LHCN-M2 (cell line): ENCODE measurements around the gene TRPM3. TPM values are rescaled to one million over a fixed set of nuclear protein-coding genes. Genes with fewer than 3 reads are reported as not detected.
"Not testable (repeated sequence)": the region's sequence is repeated elsewhere in the genome, so short reads cannot be mapped to it uniquely, and the experiment has no call there.

ENCODE experiments used
- DNase-seq: peaks from one replicate; pipeline ENCODE4 v3.0.0-alpha.2; 2012; ENCODE audit warnings: low read depth
- total RNA-seq: library from RNA; depleted of rRNA; stranded (reverse); fragments of >200 nt; gene quantifications from 2 replicates; pipeline ENCODE4 v1.2.3, GENCODE V29; 2014

TRPM3 gene
- total RNA-seq, 1 experiment from 2014 or later, result 3.4 TPM

GRCh38 chr9:70765946-70766345 is 355.5 kb downstream of the TRPM3 start:
- peak; percentile 10 for DNase-seq

- no peak for DNase-seq
These were observed 360.2 kb downstream of the TRPM3 start for GRCh38 chr9:70761139-70761670.

DNA sequence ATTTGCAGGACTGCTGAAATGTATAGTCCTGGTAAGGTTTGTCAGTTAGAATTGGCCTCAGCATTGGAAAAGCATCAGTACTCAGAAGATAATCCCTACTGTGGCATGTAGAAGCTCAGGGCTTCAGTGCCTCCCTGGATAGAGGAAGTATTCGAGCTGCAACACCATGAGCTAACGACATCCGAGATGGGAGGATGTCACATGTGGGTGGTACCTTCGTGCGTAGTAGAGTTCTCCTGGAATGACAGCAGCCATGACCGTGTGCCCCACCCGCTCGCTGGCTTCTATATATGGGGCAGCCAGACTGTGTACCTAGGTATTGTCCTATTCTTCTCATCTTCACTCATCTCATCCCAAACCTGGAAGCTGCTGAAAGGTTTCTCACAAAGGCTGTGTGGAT is 361.2 kb downstream of the TRPM3 start:
- no peak for DNase-seq

- DNase-seq, result no peak
These were observed 368.1 kb downstream of the TRPM3 start for GRCh38 chr9:70753311-70753710.

DNA sequence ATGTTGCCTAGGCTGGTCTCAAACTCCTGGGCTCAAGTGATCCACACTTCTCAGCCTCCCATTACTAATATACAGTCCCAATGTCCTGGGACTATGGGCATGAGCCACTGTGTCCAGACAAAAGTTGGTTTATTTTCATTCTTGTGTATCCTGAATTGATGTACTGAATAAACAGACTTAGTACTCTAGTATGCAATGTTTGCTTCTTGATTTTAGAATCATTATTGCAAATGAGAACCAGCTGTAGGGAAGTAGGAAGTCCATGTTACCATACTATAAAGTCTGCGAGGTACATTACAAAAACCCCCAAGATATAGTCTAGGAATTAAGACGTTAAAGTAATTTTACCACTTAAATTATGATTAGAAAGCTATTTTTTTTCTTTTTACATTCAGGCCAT is 372.4 kb downstream of the TRPM3 start:
- no peak for DNase-seq

DNA sequence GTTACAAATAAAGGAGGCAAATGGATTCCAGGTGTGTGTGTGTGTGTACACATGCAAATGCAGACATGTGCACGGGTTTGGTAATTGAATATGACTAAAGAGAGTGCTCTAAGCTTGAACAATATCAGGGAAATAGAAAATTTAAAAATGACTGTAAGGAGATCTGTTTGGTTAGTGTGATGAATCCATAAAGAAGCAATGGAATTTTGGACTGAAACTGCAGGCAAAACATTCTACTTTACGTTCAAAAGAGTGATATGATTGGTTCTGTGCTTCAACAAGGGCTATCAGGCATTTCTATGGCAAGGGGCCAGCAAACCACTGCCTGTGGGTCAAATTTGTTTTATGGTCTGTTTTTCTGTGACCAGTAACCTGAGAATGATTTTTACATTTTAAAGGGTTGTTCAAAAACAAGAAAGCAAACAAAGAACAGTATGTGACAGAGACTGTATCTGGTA is 374.1 kb downstream of the TRPM3 start:
- DNase-seq, result peak; percentile 71

GRCh38 chr9:70746760-70747159 is 374.7 kb downstream of the TRPM3 start:
- DNase-seq, result peak; percentile 70

- no peak for DNase-seq
These were observed 375.1 kb downstream of the TRPM3 start for GRCh38 chr9:70746316-70746715.

- DNase-seq, result not testable (repeated sequence)
These were observed 396.6 kb downstream of the TRPM3 start for GRCh38 chr9:70724794-70725193.

DNA sequence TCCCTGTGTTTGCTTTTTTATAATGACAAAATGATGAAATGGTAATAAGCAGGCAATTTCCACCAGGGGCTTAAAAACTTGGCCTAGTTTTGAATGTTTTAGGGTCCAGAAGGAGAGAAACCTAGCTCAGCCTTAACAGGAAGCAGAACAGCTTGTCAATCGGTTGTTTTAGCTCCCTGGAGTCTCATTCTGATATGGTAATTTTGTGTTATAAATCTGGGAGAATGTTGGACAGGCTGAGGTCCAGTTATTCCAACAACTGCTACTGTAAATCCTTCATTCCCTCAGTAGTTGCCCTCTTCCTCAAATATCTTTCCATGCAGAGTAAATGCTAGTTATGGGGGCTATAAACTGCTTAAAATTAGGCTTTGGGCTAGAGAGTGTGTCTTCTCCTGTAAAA is 397.4 kb downstream of the TRPM3 start:
- not testable (repeated sequence) for DNase-seq

- DNase-seq, result not testable (repeated sequence)
These were observed 414.6 kb downstream of the TRPM3 start for GRCh38 chr9:70706797-70707196.

DNA sequence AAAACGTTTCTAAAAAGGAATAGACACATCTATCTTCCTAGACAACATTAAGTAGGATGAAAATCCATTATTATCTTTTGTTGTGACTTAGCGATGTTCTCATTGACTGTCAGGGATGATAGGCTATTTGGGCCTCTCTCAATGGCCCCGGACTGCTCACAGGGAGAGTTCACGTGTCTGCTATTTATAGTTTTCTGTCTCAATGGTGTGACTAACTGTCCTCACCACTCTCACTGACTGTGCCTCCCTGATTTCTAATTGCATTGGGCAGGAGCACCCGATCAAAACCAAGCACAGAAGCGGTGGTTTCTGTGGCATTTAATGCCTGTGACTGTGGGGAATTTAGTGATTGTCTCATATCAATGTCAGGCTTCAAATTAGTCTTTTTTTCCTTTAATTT is 420.3 kb downstream of the TRPM3 start:
- peak; percentile 59 for DNase-seq

DNA sequence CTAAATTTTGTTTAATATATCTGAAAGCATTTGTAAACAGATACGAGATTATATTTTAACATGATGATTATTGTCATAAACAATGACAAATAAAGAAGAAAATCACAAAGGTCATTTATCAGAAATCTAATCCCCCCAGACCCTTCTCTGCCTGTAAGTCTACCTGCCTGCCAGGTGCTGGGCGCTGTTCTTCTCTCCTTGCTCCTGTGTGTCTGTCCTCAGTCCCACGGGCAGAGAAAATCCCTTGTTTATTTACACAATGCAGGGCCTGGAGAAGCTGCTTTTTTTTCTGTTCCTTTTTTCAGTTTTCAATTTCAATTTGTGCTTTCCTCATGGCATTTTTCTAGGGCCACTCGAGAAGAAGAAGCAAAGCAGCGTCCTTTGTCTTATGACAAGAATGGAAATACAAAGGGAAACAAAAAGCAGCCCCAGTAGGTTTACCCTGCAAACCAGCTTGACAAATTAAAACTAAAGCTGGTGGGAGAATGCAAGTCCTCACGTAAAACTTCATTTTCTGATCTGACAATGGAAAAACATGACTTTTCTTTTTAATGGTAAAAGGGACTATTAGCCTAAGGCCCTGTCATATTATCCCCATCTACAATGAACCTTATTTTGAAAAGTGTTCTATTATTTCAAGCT is 424.6 kb downstream of the TRPM3 start:
- no peak for DNase-seq

DNA sequence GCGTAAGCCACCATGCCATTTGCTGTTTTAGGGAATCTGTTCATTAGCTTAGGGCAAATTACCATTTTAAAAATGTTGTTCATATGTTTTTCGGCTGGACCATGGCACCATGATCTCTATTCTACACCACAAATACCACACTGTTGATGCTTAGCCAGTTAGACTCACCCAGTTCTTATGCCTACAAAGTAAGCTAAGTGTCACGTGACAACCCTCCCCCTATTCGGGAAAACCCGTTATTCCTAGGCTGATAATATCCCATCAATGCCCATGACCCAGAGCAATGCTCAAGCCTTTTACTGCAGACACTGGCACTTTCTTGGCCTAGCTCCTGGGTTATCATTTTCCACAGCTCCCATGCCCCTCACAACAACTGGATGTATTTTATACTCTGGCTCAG is 426.7 kb downstream of the TRPM3 start:
- DNase-seq, result no peak

DNA sequence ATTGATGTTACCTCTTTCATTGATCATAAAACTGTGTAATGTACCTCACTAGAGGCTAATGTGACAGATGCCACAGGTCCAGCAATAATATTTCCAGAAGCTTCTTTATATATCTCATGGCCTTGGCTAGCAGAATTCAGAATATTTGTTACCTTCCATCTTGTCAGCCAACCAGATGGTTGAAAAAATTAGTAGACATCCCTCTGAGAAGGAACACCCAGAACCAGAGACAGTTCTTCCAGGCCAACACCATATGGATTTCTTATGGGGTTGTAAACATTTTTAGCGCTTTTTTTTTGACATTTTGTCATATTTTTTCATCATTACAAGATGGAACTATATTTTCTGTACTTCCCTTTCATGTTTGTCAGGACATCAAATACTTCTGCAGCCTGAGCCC is 428.2 kb downstream of the TRPM3 start:
- no peak for DNase-seq

DNA sequence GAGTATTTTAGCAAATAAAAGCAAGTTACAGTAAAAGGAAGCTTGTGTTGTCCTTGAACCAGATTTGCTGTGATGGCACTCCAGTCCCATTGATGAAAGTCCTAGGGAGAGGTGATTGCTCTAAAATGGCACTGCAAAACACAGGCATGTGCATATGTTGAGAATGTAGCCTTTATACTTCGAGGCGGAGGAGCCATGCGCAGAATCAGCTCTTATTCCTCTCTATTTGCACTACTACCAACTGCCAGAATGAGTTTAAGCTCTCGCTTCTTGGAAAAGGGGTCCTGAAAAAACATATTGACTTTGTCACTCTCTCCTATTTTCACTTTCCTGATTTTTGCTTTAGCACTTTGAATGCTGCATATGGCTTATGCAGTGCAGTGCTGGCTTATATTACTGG is 429.0 kb downstream of the TRPM3 start:
- DNase-seq, result no peak

DNA sequence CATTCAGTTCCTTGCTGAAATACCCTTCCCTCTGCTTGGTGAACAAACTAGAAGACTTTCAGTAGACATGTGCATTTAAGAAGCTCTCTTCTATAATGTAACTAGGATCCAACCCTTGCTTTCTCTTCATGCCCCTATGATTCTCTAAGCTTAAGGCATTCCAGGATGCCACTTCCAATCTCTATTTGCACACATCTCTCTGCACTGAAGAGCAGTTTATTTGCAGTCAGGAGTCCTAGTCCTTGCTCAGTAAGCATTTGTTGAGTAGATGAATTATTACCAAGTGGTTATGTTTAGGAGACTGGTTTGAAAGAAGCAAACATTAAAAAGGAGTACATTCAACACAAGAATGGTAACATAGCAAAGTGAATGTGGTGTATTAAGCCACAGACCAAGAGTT is 432.7 kb downstream of the TRPM3 start:
- DNase-seq, result no peak

DNA sequence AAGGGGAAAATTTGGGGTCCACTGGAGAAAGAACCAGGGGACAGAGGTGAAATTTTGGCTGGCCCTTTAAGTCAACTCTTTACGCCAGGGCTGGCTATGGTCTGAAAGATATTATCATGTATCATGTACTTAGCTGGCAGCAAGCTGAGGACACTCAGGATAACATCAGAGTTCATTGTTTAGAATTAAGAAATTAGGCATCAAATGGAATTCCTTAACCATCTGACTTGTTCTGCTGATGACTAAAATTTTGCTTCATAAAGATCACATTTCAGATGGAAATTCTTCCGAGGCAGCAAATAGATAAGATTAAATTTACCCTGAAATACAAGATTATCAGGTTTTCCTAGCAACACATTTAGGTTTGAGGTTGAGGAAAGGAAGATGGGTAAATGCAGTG is 437.6 kb downstream of the TRPM3 start:
- peak; percentile 27 for DNase-seq

GRCh38 chr9:70682298-70682697 is 439.1 kb downstream of the TRPM3 start:
- DNase-seq, result no peak

DNA sequence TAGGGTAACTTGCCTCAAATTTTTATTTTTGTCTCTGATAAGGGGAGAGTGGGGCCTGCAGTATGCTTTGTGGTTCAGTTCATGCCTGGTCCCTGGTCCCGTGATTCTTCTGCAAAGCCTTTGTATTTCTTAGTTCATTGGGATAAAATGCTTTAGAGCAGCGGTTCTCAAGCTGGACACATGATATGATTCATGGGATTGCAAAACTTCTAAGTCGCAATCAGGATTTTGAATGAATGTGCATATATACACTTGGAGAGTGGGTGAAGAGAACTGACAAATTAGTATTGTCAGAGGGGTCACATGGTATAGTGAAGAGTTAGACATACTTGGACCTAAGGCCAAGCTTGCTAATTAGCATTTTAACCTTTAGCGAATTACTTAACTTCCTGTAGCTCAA is 441.6 kb downstream of the TRPM3 start:
- peak; percentile 72 for DNase-seq

- no peak for DNase-seq
These were observed 443.3 kb downstream of the TRPM3 start for GRCh38 chr9:70678153-70678552.

DNA sequence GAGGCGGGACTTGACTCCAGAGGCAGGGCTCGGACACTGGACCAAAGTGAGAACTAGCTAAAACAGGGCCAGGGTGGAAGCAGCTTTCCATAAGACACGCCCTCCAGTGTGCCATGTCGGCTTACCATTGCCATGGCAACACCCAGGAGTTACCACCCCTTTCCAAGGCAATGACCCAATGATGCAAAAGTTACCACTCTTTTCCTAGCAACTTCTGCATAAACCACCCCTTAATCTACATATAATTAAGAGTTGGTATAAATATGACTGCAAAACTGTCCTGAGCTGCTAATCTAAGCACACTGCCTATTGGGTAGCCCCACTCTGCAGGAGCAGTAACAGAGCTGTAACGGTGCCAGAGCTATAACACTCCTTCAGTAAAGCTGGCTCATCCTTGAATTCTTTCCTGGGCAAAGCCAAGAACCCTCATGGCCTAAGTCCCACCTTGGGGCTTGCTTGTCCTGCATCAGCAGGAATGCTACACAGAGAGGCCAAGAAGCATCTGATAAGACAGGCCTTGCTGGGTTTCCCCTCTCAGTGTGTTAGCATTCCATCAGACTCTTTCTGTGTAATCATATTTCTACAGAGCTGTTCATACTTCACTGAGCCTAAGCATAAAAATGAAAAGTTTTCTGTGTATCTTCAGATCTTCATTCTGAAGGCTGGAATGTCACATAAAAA is 444.2 kb downstream of the TRPM3 start:
- no peak for DNase-seq

DNA sequence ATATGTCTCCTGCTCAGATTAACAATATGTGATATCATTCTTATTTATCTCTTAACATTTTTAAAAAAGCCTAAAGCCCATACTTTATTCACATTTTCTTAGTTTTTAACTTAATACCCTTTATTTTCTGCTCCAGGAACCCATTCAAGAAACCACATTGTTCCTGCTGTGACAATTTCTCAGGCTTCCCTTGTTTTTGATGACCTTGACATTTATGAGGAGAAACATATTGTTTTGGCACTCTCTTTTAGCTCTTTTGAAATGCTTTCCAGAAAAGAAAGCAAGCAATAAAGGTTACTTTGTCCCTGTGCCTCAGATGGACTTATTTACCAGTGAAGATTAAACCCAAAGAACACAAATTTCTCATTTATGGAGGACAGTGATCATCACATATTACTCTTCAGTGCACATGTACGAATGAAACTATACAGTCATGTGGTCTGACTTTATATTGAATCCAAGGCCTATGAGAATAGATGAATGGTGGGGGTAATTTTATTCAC is 445.5 kb downstream of the TRPM3 start:
- DNase-seq, result no peak
